ENCODE data around the gene BICDL2. TPM values are rescaled to one million over a fixed set of nuclear protein-coding genes. Genes with fewer than 3 reads are reported as not detected.
A peak's percentile ranks its signal among the peaks of the same experiment; 100 is the strongest.

The BICDL2 gene
- total and polyA plus RNA-seq, 2 of the 8 experiments (the other 6 are each of a cell fraction or from before 2014, with no cell fraction given), result 7.3 to 15.9 TPM

GRCh38 chr16:3019594-3020246 is 17.0 kb downstream of the BICDL2 start:
- POLR2A ChIA-PET (ENCODE audit: partially characterized antibody), result interaction anchor here (0.7 to 35.7 kb wide), 16 partner anchors 3 to 1242 kb away, joined by 3 to 1808 read pairs (median 12); partner anchors contain the start of genes BICDL2, CLDN6, CLDN9 and HCFC1R1
- WGBS, 2 experiments (ENCODE audit: extremely low coverage in 1 of 2, insufficient coverage in 1 of 2, insufficient read length in 1 of 2, insufficient replicate concordance in 2 of 2, low coverage in 1 of 2, low lambda C conversion rate in 2 of 2, missing lambda C conversion rate in 1 of 2), result 51% methylated on average over 38 of the region's 40 CpGs; no CpG with 5 or more reads in 1 of the 2 experiments
- peak overlapping the region; percentile 73 for H4K8ac ChIP-seq (ENCODE audit: extremely low read depth, insufficient read depth, low read length)
- H3K23ac ChIP-seq (ENCODE audit: insufficient read length), result no peak overlapping the region
- peak overlapping the region; percentile 68 to 83 for H3K4me2 ChIP-seq (ENCODE audit: insufficient read depth in 1 of 2, low read depth in 2 of 2, low read length in 2 of 2)
- H3K36me3 ChIP-seq (ENCODE audit: control insufficient read depth in 2 of 4, insufficient read depth in 4 of 4, low read length in 3 of 4), result peaks cover 6 to 19% (median 12%) of the 10 kb centered on the region in 4 experiments; a peak in 7 of 8 replicates
- TF ChIP-seq EP300 (IDR thresholded peaks at IDR 0.05; ENCODE audit: borderline replicate concordance in 1 of 2, low read depth in 2 of 2, low read length in 2 of 2), result no peak
- no peak for TF ChIP-seq TAF1 (IDR thresholded peaks at IDR 0.05; ENCODE audit: low read depth, low read length)
- no peak for TF ChIP-seq POU5F1 (IDR thresholded peaks at IDR 0.05; ENCODE audit: low read depth, low read length)
- TF ChIP-seq POLR2AphosphoS5 (IDR thresholded peaks at IDR 0.05; ENCODE audit: low read depth, low read length), result peak; percentile 53; the same call in 1 of the 2 replicates
- TF ChIP-seq SIN3A (conservative IDR thresholded peaks at IDR 0.05 in 1 of 2, IDR thresholded peaks at IDR 0.05 in 1 of 2; ENCODE audit: low read depth in 1 of 2, low read length in 2 of 2), result 0 out of 4 replicates have a peak, but pooled peaks of 1 of the 2 experiments have one; percentile 3
- no peak for TF ChIP-seq KDM5A (IDR thresholded peaks at IDR 0.05; ENCODE audit: low read length)
- no peak for TF ChIP-seq SRF (IDR thresholded peaks at IDR 0.05; ENCODE audit: low read depth, low read length)
- peaks cover 5 to 32% (median 25%) of the 10 kb centered on the region in 4 experiments for H3K4me1 ChIP-seq (replicated peaks in 1 of 4; ENCODE audit: control insufficient read depth in 3 of 4, insufficient read depth in 4 of 4, low read length in 3 of 4)
- peak overlapping the region; percentile 41; the same call in 1 of the 2 replicates for H2BK5ac ChIP-seq (ENCODE audit: low read depth, low read length)
- H4K5ac ChIP-seq (ENCODE audit: insufficient read length, low read depth, low read length), result no peak overlapping the region
- FAIRE-seq, result no peak
- no peaks in the 10 kb centered on the region for H3K9me3 ChIP-seq (ENCODE audit: insufficient read depth in 2 of 2, low read depth in 1 of 2, low read length in 1 of 2)
- no peak overlapping the region for H2AFZ ChIP-seq (ENCODE audit: low read length)
- no peak overlapping the region for H3K14ac ChIP-seq (ENCODE audit: insufficient read length)
- H2BK12ac ChIP-seq (ENCODE audit: low read depth, low read length), result peak overlapping the region; percentile 30
- H3K56ac ChIP-seq (replicated peaks; ENCODE audit: insufficient read length, low read depth, low read length), result no peak overlapping the region
- DNase-seq (ENCODE audit: low read depth in 1 of 2, low spot score in 2 of 2), result no peak
- peaks cover 17 to 25% of the 10 kb centered on the region in 2 experiments for H4K20me1 ChIP-seq (replicated peaks in 1 of 2; ENCODE audit: control insufficient read depth in 1 of 2, insufficient read depth in 2 of 2, low read length in 2 of 2)
- peaks cover 11 to 31% of the 10 kb centered on the region in 2 experiments for H3K79me2 ChIP-seq (ENCODE audit: control insufficient read depth in 1 of 2, insufficient read depth in 2 of 2, low read length in 2 of 2)
- H3K4ac ChIP-seq (replicated peaks; ENCODE audit: insufficient read length, low read depth, low read length), result no peak overlapping the region
- H2BK120ac ChIP-seq (replicated peaks; ENCODE audit: low read depth, low read length), result no peak overlapping the region
- H2AK5ac ChIP-seq (ENCODE audit: low read depth, low read length), result peak overlapping the region; percentile 88; the same call in 1 of the 2 replicates
- H3K79me1 ChIP-seq (ENCODE audit: low read depth, low read length), result peaks cover 8% of the 10 kb centered on the region; the same call in 1 of the 2 replicates
- H3K4me3 ChIP-seq (ENCODE audit: extremely low read depth in 1 of 4, insufficient read depth in 2 of 4, low read depth in 3 of 4, low read length in 4 of 4), result peak overlapping the region in 3 of 4 experiments; percentile 40 to 97 (median 74); a peak in 7 of 8 replicates
- H4K91ac ChIP-seq (replicated peaks; ENCODE audit: insufficient read length, low read length), result no peak overlapping the region
- no peak overlapping the region for H2BK20ac ChIP-seq (ENCODE audit: low read length)
- H2BK15ac ChIP-seq (ENCODE audit: low read length), result no peak overlapping the region
- no peak overlapping the region for H3K27ac ChIP-seq (ENCODE audit: low read depth, low read length)
- peaks cover 28% of the 10 kb centered on the region for H3K23me2 ChIP-seq (ENCODE audit: low read depth, low read length)
- no peak overlapping the region for H3K18ac ChIP-seq (ENCODE audit: extremely low read depth, low read length)
- H3K9ac ChIP-seq (replicated peaks in 1 of 4; ENCODE audit: extremely low read depth in 1 of 4, low read depth in 3 of 4, low read length in 3 of 4), result no peak overlapping the region
- CTCF ChIA-PET (ENCODE audit: partially characterized antibody), result interaction anchor here (0.7 to 23.8 kb wide), 13 partner anchors 12 to 108 kb away, joined by 3 to 639 read pairs (median 6); partner anchors contain the start of genes CLDN9, KREMEN2 and PAQR4
- H3K27me3 ChIP-seq (replicated peaks in 1 of 4; ENCODE audit: control insufficient read depth in 3 of 4, extremely low read depth in 1 of 4, insufficient read depth in 3 of 4, low read length in 3 of 4), result no peaks in the 10 kb centered on the region

Data from H1 (cell line).